ENCODE data around the gene FTH1.

The FTH1 gene

GRCh38 chr11:61921446-61921845 is 46.0 kb downstream of the FTH1 start:
- Histone ChIP-seq H3K4me1 (ENCODE audit: control insufficient read depth in 1 of 2, insufficient read depth in 1 of 2, low read depth in 1 of 2, low read length in 1 of 2) (peaks cover 52 to 59% of the 10 kb centered on the region in 2 experiments), H3K27ac (peak overlapping the region; percentile 66), H3K27me3 (peaks cover 29% of the 10 kb centered on the region), H3K4me3 (ENCODE audit: low read depth in 1 of 2, low read length in 1 of 2) (no peak overlapping the region), H3K9me3 (no peaks in the 10 kb centered on the region), H3K36me3 (no peaks in the 10 kb centered on the region)
- no peak for TF ChIP-seq CTCF (IDR thresholded peaks at IDR 0.05)

- Histone ChIP-seq H3K27ac (no peak overlapping the region), H3K9me3 (no peaks in the 10 kb centered on the region), H3K4me1 (ENCODE audit: control insufficient read depth in 1 of 2, insufficient read depth in 1 of 2, low read depth in 1 of 2, low read length in 1 of 2) (peaks cover 57 to 65% of the 10 kb centered on the region in 2 experiments), H3K27me3 (peaks cover 44% of the 10 kb centered on the region), H3K4me3 (ENCODE audit: low read depth in 1 of 2, low read length in 1 of 2) (no peak overlapping the region), H3K36me3 (no peaks in the 10 kb centered on the region)
- TF ChIP-seq CTCF (IDR thresholded peaks at IDR 0.05), result no peak
Observed at GRCh38 chr11:61919705-61920631, 47.5 kb downstream of the FTH1 start.

GRCh38 chr11:61918938-61919704 is 48.3 kb downstream of the FTH1 start:
- TF ChIP-seq CTCF (IDR thresholded peaks at IDR 0.05), result no peak
- Histone ChIP-seq H3K9me3 (no peaks in the 10 kb centered on the region), H3K36me3 (no peaks in the 10 kb centered on the region), H3K27ac (no peak overlapping the region), H3K4me1 (ENCODE audit: control insufficient read depth in 1 of 2, insufficient read depth in 1 of 2, low read depth in 1 of 2, low read length in 1 of 2) (peaks cover 57 to 66% of the 10 kb centered on the region in 2 experiments), H3K27me3 (peaks cover 52% of the 10 kb centered on the region), H3K4me3 (ENCODE audit: low read depth in 1 of 2, low read length in 1 of 2) (no peak overlapping the region)

- no peaks in the 10 kb centered on the region for H3K9me3 ChIP-seq
- H3K27ac ChIP-seq, result no peak overlapping the region
- peaks cover 60% of the 10 kb centered on the region for H3K27me3 ChIP-seq
- no peak overlapping the region for H3K4me3 ChIP-seq (ENCODE audit: low read depth in 1 of 2, low read length in 1 of 2)
- H3K4me1 ChIP-seq (ENCODE audit: control insufficient read depth in 1 of 2, insufficient read depth in 1 of 2, low read depth in 1 of 2, low read length in 1 of 2), result peaks cover 56 to 66% of the 10 kb centered on the region in 2 experiments
- TF ChIP-seq CTCF (IDR thresholded peaks at IDR 0.05), result no peak
- no peaks in the 10 kb centered on the region for H3K36me3 ChIP-seq
Observed at GRCh38 chr11:61918251-61918937, 49.0 kb downstream of the FTH1 start.

- peaks cover 56 to 66% of the 10 kb centered on the region in 2 experiments for H3K4me1 ChIP-seq (ENCODE audit: control insufficient read depth in 1 of 2, insufficient read depth in 1 of 2, low read depth in 1 of 2, low read length in 1 of 2)
- no peak within 1 kb of the TSS for H3K27ac ChIP-seq
- H3K4me3 ChIP-seq (ENCODE audit: low read depth in 1 of 2, low read length in 1 of 2), result peak within 1 kb of the TSS; percentile 54 to 57
- no peaks in the 10 kb centered on the region for H3K9me3 ChIP-seq
- no peak for TF ChIP-seq CTCF (IDR thresholded peaks at IDR 0.05)
- H3K36me3 ChIP-seq, result no peaks in the 10 kb centered on the region
- peaks cover 61% of the 10 kb centered on the region for H3K27me3 ChIP-seq
Observed at GRCh38 chr11:61917334-61918109, 49.9 kb downstream of the FTH1 start, which contains the start of gene RAB3IL1. Gene RAB3IL1, minus strand, starts transcription at chr11:61917566. Its CDS starts 199 bp downstream, at chr11:61917367.
